ENCODE data around the gene ECSCR. TPM values are rescaled to one million over a fixed set of nuclear protein-coding genes. Genes with fewer than 3 reads are reported as not detected.

ECSCR gene
- total RNA-seq, 1 donor from 2014 or later = 47.2 TPM

DNA sequence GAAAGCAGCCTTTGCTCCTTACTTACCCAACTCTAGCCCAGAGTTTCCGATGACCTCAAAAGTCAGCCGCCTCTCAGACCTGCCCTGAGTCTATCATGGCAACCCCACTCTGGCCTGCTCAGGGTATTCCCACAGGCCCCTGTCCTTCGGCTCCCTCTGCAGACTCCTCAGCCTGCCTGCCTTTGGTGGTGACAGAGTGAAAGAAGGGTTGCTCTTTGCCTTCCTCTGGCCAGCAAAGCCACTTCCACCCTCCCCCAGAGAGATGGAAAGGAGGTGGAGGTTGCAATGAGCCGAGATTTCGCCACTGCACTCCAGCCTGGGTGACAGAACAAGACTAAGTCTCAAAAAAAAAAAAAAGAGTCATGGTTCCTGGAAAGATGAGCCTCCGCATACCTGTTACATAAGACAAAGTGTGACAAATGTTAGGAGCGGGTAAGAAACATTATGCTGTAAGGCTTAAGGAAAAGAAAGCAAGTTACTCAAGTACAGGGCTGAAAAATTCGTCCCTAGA is 5.9 kb upstream of the ECSCR start:
- peak overlapping the region; percentile 51 for H3K27ac ChIP-seq
- H3K4me1 ChIP-seq = peaks cover 18% of the 10 kb centered on the region
- peak; percentile 87 for ATAC-seq
- no peaks in the 10 kb centered on the region for H3K36me3 ChIP-seq
- TF ChIP-seq, protein P1, sequence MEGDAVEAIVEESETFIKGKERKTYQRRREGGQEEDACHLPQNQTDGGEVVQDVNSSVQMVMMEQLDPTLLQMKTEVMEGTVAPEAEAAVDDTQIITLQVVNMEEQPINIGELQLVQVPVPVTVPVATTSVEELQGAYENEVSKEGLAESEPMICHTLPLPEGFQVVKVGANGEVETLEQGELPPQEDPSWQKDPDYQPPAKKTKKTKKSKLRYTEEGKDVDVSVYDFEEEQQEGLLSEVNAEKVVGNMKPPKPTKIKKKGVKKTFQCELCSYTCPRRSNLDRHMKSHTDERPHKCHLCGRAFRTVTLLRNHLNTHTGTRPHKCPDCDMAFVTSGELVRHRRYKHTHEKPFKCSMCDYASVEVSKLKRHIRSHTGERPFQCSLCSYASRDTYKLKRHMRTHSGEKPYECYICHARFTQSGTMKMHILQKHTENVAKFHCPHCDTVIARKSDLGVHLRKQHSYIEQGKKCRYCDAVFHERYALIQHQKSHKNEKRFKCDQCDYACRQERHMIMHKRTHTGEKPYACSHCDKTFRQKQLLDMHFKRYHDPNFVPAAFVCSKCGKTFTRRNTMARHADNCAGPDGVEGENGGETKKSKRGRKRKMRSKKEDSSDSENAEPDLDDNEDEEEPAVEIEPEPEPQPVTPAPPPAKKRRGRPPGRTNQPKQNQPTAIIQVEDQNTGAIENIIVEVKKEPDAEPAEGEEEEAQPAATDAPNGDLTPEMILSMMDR (IDR thresholded peaks at IDR 0.05) = no peak
- no peaks in the 10 kb centered on the region for H3K9me3 ChIP-seq
- peak; percentile 80 for DNase-seq
- H3K27me3 ChIP-seq = no peaks in the 10 kb centered on the region
- intact Hi-C loops (cut with DNase I) = no loop called here
- no peak overlapping the region for H3K4me3 ChIP-seq

DNA sequence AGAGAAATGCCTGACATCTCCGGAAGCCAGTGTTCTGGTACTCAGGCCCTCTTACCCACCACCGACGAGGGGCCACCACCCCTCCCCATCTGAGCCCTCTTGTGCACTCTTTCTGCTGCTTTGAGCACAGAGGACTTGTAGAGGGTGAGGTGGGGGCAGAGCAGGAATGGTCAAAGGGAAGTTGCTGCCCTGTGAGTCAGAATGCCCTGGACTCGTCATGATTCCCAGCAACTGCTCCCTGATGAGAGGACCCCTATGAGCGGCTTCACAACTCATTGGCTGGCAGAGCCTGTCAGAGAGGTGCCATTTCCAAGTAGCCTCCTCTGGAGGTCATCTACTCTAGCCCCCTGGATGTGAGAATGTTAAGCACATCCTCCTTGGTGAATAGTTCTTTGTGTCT is 845 bp downstream of the ECSCR start:
- TF ChIP-seq, protein P1 (IDR thresholded peaks at IDR 0.05) = no peak
- Histone ChIP-seq H3K27ac (peak overlapping the region; percentile 77), H3K9me3 (no peaks in the 10 kb centered on the region), H3K4me3 (peak overlapping the region; percentile 45), H3K4me1 (peaks cover 14% of the 10 kb centered on the region), H3K36me3 (no peaks in the 10 kb centered on the region), H3K27me3 (no peaks in the 10 kb centered on the region)
- ATAC-seq = peak; percentile 21
- no peak for DNase-seq
- intact Hi-C loops (cut with DNase I) = no loop called here

DNA sequence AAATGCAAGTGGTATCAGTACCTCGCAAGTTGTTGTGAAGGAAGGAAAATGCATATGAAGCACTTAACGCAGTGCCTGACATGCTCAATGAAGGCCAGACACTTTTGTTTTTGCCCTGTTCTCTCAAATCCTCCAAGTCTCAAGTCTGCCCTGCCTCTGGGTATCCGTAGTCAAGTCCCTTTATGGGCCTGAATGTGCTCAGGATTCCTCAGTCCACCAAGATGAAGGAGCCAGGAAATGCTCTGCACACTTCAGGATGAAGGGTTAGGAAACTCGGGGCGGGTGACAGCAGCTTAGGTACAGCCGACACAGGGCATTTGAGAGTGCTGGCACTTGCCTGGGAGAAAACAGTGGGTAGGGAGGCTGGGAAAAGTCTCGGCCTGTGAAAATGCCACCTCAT is 1.4 kb downstream of the ECSCR start:
- H3K27me3 ChIP-seq = no peaks in the 10 kb centered on the region
- H3K27ac ChIP-seq = peak overlapping the region; percentile 66
- peak overlapping the region; percentile 45 for H3K4me3 ChIP-seq
- intact Hi-C loops (cut with DNase I) = no loop called here
- no peaks in the 10 kb centered on the region for H3K9me3 ChIP-seq
- TF ChIP-seq, protein P1 (IDR thresholded peaks at IDR 0.05) = no peak
- ATAC-seq = no peak
- H3K4me1 ChIP-seq = peaks cover 14% of the 10 kb centered on the region
- H3K36me3 ChIP-seq = no peaks in the 10 kb centered on the region
- no peak for DNase-seq

DNA sequence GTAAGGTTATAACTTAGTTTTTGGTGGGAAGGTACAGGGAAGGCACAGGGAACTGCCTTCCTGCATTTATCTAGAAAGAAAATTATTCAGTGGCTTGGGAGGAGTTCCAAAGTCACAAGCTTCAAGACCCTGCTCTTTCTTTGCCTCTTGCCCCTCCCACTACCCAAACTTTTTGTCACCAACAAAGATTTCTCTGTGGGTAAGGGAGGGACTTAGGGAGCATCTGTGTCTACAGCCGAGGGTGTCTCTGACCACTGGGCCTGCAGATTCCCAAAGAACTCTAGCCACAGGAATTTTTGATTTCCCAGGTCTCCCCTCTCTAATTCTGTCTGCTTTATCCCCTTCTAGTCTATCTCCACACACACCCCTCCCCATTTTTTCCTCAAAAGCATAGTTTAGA is 2.1 kb downstream of the ECSCR start:
- intact Hi-C loops (cut with DNase I) = no loop called here
- Histone ChIP-seq H3K36me3 (no peaks in the 10 kb centered on the region), H3K27ac (peak overlapping the region; percentile 66), H3K4me3 (peak overlapping the region; percentile 45), H3K9me3 (no peaks in the 10 kb centered on the region), H3K4me1 (peaks cover 14% of the 10 kb centered on the region), H3K27me3 (no peaks in the 10 kb centered on the region)
- TF ChIP-seq, protein P1 (IDR thresholded peaks at IDR 0.05) = no peak
- no peak for ATAC-seq
- no peak for DNase-seq

DNA sequence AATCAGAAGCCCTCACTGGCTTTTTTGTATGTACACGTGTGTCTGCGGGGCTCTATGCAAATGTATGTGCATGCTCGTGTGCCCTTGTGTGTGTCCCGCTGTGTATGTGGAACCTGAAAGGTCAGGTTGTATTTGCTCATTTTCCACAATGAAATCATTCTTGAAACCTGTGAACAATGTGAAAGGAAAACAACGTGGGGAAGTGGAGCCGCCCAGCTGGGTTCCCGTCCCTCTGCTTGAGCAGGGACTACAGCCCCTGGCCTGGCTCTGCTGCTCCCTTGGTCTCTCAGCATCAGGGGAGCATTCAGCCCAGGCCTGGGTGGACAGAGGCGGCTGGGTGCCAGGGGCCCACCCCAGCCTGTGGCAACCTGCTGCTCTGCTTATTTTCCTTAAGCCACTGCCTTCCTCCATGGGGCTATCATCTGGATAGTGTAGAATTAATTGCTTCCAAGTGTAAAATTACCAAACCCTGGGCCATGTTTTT is 3.0 kb downstream of the ECSCR start:
- Histone ChIP-seq H3K36me3 (no peaks in the 10 kb centered on the region), H3K27me3 (no peaks in the 10 kb centered on the region), H3K27ac (peak overlapping the region; percentile 66), H3K4me1 (peaks cover 14% of the 10 kb centered on the region), H3K4me3 (peak overlapping the region; percentile 0), H3K9me3 (no peaks in the 10 kb centered on the region)
- TF ChIP-seq, protein P1 (IDR thresholded peaks at IDR 0.05) = no peak
- DNase-seq (no peak), ATAC-seq (peak; percentile 45)
- intact Hi-C loops (cut with DNase I) = no loop called here

All from upper lobe of right lung (tissue), 1 donor.